Thymus (tissue), 11 donors: Measurements from ENCODE around the gene HIVEP3. TPM values are rescaled to one million over a fixed set of nuclear protein-coding genes. Genes with fewer than 3 reads are reported as not detected.

Experiments
- DNase-seq, 9 donors: peaks; one replicate each; pipeline ENCODE4 v3.0.0-alpha.2; 2013; ENCODE audit warnings: low spot score in 9 of 9, low read depth in 6 of 9, missing footprints in 1 of 9
- H3K27ac ChIP-seq, 2 donors: one replicate each; pipeline ENCODE4 v1.5.1; 2013; ENCODE audit warnings: control low read depth in 1 of 2, low read depth in 1 of 2, low read length in 1 of 2, mild to moderate bottlenecking in 1 of 2, moderate library complexity in 1 of 2
- H3K27me3 ChIP-seq, 2 donors: one replicate each; pipeline ENCODE4 v1.5.1; 2013; ENCODE audit warnings: low read length in 1 of 2; ENCODE audit not compliant: control insufficient read depth in 2 of 2, insufficient read depth in 1 of 2
- H3K36me3 ChIP-seq, 2 donors: one replicate each; pipeline ENCODE4 v1.5.1; 2013; ENCODE audit warnings: low read length in 1 of 2, mild to moderate bottlenecking in 1 of 2, moderate library complexity in 1 of 2; ENCODE audit not compliant: control insufficient read depth in 2 of 2, insufficient read depth in 2 of 2
- H3K4me1 ChIP-seq, 2 donors: one replicate each; pipeline ENCODE4 v1.5.1; 2013; ENCODE audit warnings: low read length in 2 of 2; ENCODE audit not compliant: control insufficient read depth in 2 of 2, insufficient read depth in 2 of 2
- H3K4me3 ChIP-seq, 2 donors: one replicate each; pipeline ENCODE4 v1.5.1; 2013; ENCODE audit warnings: low read length in 2 of 2, control low read depth in 1 of 2, mild to moderate bottlenecking in 1 of 2
- H3K9me3 ChIP-seq, 2 donors: one replicate each; pipeline ENCODE4 v1.5.1; 2013; ENCODE audit warnings: low read length in 1 of 2, mild to moderate bottlenecking in 1 of 2; ENCODE audit not compliant: control insufficient read depth in 2 of 2, insufficient read depth in 1 of 2
- WGBS: extraction: QIAGEN DNeasy Blood & Tissue Kit; methylation state at CpG from one replicate; pipeline ENCODE4 v1.1.7; 2013; 5-methylcytosine and 5-hydroxymethylcytosine counted together
- polyA plus RNA-seq: library from polyadenylated mRNA; stranded (reverse); fragments of 200-250 nt; gene quantifications from one replicate; pipeline ENCODE4 v1.2.3, GENCODE V29; 2013
- total RNA-seq: library from RNA; stranded (reverse); fragments of 120-200 nt; gene quantifications from one replicate; pipeline ENCODE4 v1.2.4, GENCODE V29; 2013
- donor health status: healthy.

The HIVEP3 gene
- total and polyA plus RNA-seq, 2 donors = 6.7 to 12.1 TPM

DNA sequence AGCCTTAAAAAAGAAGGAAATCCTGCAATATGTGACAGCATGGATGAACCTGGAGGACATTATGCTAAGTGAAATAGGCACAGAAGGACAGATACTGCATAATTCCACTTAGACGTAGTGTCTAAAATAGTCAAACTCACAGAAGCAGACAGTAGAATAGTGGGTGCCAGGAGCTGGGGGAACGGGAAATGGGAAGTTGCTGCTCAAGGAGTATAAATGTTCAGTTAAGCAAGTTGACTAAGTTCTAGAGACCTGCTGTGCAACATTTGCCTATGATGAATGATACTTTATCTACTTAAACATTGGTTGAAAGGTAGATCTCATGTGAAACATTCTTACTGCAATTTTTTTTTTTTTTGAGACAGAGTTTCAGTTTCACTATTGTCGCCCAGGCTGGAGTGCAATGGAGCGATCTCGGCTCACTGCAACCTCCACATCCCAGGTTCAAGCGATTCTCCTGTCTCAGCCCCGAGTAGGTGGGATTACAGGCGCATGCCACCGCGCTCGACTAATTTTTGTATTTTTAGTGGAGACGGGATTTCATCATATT is 197.8 kb downstream of the HIVEP3 start:
- no peaks in the 10 kb centered on the region for H3K27me3 ChIP-seq
- peaks cover 0 to 51% of the 10 kb centered on the region in 2 donors for H3K4me1 ChIP-seq
- H3K36me3 ChIP-seq = peaks cover 0 to 2% of the 10 kb centered on the region in 2 donors
- H3K9me3 ChIP-seq = no peaks in the 10 kb centered on the region
- no peak overlapping the region for H3K4me3 ChIP-seq
- no peak overlapping the region for H3K27ac ChIP-seq
- 94% methylated on average over 12 of the region's 12 CpGs for WGBS
- no peak for DNase-seq

DNA sequence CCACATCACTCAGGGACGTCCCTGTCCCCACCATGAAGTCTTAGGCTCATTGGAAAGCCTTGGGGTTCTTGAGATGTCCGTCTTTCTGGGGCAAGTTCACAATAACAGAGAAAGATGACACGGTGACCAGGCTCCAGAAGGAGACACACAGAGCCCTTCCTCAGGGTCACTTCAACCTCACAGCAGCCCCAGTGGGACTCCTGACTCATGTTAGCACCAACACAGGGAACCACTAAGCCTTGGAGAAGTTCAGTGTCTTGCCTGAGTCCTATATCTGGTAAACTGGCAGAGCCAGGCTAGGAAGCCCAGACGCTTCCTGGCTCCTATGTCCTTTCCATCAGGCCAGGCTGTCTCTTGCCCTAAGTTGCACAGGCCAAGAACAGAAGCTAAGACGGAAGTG is 199.1 kb downstream of the HIVEP3 start:
- Histone ChIP-seq H3K27ac (no peak overlapping the region), H3K36me3 (peaks cover 0 to 2% of the 10 kb centered on the region in 2 donors), H3K4me3 (no peak overlapping the region), H3K4me1 (peaks cover 0 to 41% of the 10 kb centered on the region in 2 donors), H3K9me3 (no peaks in the 10 kb centered on the region), H3K27me3 (no peaks in the 10 kb centered on the region)
- 98% methylated on average over 5 of the region's 5 CpGs for WGBS
- DNase-seq = no peak

DNA sequence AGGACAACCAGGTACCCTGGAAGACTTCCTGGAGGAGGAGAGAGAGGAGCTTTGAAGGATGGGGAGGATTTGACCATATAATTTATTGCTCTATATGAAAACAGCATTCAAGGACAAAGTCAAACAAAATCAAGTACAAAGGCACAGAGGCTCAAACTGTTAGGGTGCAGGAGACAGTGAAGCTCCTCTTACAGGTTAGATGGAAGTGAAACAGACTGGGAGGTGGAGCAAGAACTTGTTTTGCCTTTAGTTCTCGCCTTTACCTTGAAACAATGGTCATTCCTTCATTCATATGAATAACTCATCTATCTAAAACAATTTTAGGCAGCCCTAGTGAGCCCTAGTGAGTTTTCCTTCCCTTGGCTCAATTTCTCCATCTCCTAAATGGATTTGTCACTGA is 199.6 kb downstream of the HIVEP3 start:
- H3K27me3 ChIP-seq = no peaks in the 10 kb centered on the region
- H3K36me3 ChIP-seq = peaks cover 0 to 2% of the 10 kb centered on the region in 2 donors
- H3K4me3 ChIP-seq = no peak overlapping the region
- no peak overlapping the region for H3K27ac ChIP-seq
- H3K9me3 ChIP-seq = no peaks in the 10 kb centered on the region
- H3K4me1 ChIP-seq = peaks cover 0 to 38% of the 10 kb centered on the region in 2 donors
- DNase-seq = no peak
- WGBS = 98% methylated on average over 1 of the region's 1 CpG

DNA sequence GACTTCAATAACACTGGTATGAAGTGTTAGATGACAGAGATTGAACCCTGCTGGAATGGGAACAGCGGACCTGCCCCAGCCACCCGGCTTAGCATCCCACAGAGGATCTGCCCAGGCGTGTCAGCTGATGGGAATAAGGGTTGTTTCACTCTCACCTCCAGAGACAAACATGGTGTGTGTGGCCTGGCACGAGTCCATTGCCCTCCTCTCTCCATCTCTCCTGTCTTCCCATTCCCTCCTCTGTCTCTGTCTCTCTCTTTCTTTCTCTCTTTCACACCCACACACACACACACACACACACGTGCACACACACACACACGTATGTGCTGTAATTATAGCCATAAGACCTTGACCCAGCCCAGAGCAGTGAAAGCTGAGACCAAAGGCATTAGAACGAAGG is 200.2 kb downstream of the HIVEP3 start:
- Histone ChIP-seq H3K36me3 (peaks cover 0 to 2% of the 10 kb centered on the region in 2 donors), H3K27ac (no peak overlapping the region), H3K27me3 (no peaks in the 10 kb centered on the region), H3K4me3 (no peak overlapping the region), H3K9me3 (no peaks in the 10 kb centered on the region), H3K4me1 (peaks cover 0 to 35% of the 10 kb centered on the region in 2 donors)
- 90% methylated on average over 7 of the region's 7 CpGs for WGBS
- no peak for DNase-seq

DNA sequence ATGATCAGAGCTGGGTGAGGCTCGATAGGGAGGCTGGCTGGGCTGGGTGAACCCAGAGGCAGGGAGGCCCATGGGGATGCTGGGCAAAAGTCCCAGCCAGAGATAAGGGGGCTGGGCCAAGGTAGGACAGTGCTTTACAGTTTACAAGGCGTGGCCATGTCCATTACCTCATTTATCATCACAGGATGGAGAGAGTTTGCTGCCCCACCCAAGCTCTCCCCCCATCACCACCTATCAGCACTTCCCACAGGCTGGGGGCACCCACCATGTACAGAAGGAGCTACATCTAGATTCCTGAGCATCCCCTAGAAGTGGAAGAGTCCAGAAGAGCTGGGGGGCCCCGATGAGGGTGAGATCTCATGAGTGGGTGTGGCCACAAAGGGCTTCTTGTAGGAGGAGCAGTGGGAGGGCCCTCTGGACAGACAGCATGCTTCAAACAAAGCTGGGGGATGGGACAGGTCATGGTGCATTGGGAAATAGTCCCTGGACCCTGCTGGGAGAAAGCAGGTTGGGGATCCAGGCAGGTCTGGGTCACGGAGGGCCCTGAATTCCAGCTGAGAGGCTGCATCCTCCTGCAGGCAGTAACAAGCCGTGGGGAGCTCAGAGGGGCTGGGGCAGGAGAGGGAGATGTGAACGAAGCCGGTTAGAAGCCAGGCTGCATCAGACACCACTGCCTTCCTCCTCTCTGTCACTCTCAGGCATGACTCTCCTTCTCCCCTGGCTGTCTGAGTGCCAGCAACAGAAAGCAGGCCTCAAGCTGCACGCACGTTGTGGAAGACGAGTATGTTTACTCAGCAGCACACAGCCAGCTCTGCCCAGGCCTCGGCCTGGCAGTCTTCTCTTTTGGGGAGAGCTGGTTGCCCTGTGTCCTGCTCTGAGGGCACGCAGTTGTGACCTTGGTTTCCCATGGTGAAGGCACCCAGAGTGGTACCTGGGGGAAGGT is 202.3 kb downstream of the HIVEP3 start:
- Histone ChIP-seq H3K27ac (no peak overlapping the region), H3K4me1 (peaks cover 0 to 22% of the 10 kb centered on the region in 2 donors), H3K4me3 (no peak overlapping the region), H3K27me3 (no peaks in the 10 kb centered on the region), H3K9me3 (no peaks in the 10 kb centered on the region), H3K36me3 (no peaks in the 10 kb centered on the region)
- no peak for DNase-seq
- WGBS = 90% methylated on average over 12 of the region's 12 CpGs

DNA sequence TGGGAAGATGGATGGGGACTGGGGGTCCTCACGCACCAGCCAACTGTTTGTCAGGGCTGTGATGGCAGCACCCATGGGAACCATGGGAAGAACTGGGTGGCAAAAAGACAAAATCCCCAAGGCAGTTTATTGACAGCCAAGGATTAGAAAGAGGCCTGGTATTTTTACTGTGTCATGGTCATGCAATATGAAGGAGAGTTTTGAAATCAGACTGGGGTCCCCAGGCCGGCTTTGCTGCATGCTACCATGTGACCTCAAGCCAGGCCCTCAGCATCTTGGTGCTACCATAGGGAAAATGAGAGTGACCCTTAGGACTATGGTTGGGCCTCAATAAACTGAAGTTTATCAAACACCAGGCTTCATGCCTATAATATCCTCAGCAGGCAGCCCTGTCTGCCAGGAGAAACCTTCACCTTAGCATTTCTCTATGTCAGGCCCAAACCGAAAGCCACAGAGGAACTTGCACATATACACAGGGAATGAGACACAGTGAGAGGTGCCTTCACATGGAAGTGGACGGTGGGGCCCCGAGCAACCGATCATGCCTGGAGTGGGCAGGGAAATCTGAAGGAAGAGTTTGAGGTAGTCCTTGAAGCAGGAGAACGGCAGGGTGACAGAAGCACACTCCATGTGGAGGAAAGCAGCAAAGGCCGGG is 203.2 kb downstream of the HIVEP3 start:
- Histone ChIP-seq H3K9me3 (no peaks in the 10 kb centered on the region), H3K27ac (no peak overlapping the region), H3K27me3 (no peaks in the 10 kb centered on the region), H3K36me3 (no peaks in the 10 kb centered on the region), H3K4me3 (no peak overlapping the region), H3K4me1 (peaks cover 0 to 17% of the 10 kb centered on the region in 2 donors)
- WGBS = 98% methylated on average over 8 of the region's 8 CpGs
- no peak for DNase-seq

DNA sequence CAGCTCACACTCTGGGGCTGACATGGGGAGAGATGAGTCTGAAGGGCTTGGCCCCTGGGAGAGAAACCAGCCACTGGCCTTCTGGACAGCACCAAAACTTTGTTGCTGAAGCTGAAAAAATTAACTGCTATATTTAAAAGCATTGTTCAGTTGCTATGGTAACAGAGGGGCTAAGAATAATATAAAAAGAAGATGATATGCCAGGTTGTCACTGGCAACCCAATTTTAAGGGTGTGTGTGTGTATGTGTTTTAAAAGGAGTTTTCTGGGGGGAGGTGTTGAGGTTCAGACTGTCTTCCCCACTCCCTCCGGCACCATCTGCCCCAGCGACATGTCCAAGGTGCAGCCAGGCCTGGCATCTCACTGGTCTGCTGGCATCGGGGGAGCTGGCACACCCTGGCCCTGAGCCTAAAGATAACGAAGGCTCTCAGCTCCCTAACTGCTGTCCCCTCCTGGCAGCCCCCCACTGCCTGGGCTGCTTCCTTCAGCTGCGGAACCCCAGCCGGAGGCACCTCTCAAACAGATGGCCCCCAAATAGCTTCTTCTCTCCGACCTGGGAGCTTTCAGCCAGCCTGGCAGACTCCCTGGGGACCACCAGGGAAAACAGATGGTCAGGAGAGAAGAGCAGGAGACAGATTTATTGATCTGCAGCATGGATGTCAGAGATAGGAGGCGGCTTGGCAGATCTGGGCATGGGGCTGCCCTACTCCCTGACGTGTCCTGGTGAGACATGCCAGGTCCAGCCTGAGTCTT is 203.9 kb downstream of the HIVEP3 start:
- no peak for DNase-seq
- 97% methylated on average over 9 of the region's 9 CpGs for WGBS

DNA sequence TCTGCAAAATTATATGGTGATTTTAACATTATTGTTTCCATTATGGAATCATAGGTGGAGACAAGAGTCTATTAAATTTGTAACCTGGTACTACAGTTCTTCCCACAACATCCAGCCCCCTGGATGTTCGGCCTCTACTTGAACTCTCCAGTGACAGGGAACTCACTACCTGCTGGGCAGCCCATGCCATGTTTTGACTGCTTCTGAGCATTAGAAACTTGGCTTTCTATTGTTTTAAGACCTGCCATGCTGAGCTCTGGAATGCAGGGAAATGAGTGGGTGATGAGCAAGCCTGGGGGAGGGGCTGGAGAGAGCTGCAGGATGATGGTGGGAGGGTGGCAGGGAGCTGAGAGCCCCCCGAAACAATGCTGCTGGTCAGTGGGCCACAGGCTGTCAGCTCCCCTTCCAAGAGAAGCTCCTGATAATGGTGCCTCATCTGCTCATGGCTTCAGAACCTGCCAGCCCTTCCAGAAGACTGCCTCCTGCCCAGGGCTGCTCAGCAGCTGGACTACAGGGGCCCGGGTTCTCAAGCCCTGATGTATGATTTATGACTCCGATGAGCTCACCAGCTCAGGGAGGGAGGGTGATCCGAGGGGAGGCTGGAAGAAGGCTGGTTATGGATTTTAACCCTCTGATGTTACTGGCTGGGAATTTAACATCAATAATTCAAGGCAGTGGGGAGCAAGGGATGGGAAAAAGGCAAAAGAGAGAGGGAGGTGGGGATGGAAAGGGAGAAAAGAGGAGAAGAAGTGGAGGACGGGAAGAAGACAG is 205.0 kb downstream of the HIVEP3 start:
- Histone ChIP-seq H3K27ac (no peak overlapping the region), H3K4me3 (no peak overlapping the region), H3K36me3 (no peaks in the 10 kb centered on the region), H3K4me1 (peaks cover 0 to 14% of the 10 kb centered on the region in 2 donors), H3K9me3 (no peaks in the 10 kb centered on the region), H3K27me3 (no peaks in the 10 kb centered on the region)
- DNase-seq = no peak
- WGBS = 93% methylated on average over 6 of the region's 6 CpGs

More for the DNA sequence above, 203.9 kb downstream of the HIVEP3 start:
- Histone ChIP-seq H3K4me3 (no peak overlapping the region), H3K4me1 (peaks cover 0 to 17% of the 10 kb centered on the region in 2 donors), H3K27me3 (no peaks in the 10 kb centered on the region), H3K36me3 (no peaks in the 10 kb centered on the region), H3K9me3 (no peaks in the 10 kb centered on the region), H3K27ac (no peak overlapping the region)
